ENCODE data around the gene PADI4.

Gene PADI4

DNA sequence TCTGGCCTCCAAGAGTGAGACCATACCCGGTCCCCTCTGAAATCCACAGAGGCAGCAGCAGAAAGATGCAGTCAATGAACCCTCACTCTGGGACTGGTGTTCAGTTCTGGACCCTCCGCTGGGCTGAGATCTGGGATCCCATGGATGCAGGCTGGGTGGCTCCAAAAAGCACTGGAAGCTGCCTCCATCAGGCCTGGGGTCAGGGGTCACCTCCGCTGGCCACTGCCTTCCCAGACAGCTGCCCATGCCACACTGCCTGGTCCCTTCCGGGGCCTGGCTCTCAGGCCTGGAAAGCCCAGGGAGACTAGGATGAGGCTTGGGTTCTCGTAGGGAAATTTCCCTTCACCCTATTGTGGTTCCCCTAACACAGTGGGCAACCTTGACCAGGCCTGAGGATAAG lies 21.4 kb upstream of the PADI4 start:
- no peak for DNase-seq (ENCODE audit: low spot score)

- DNase-seq (ENCODE audit: low spot score), result no peak
Measured at GRCh38 chr1:17287130-17287776, 20.7 kb upstream of the PADI4 start.

DNA sequence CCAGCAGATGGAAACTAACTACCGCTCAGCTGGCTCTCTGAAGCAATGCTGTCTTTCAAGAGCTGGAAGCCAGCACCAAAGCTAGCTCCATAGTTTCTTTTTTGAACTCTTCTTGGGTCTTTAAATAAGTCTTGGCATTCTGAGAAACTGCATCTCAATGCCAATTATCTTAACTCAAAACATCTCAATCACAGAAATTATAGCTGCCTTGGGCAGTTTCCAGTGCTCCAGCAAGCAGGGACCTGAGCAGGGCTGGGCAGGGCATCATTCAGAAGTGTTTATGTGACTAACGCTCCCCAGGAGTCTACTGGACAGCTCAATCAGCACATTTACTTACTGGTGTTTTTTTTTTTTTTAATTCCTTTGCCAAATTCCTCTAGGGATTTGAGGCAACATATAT lies 18.3 kb upstream of the PADI4 start:
- DNase-seq (ENCODE audit: low spot score), result no peak

- DNase-seq (ENCODE audit: low spot score), result no peak
Measured at GRCh38 chr1:17290553-17290952, 17.4 kb upstream of the PADI4 start.

- no peak for DNase-seq (ENCODE audit: low spot score)
Measured at GRCh38 chr1:17292299-17293160, 15.5 kb upstream of the PADI4 start.

- no peak for DNase-seq (ENCODE audit: low spot score)
Measured at GRCh38 chr1:17293681-17294425, 14.1 kb upstream of the PADI4 start.

GRCh38 chr1:17295292-17295691 lies 12.7 kb upstream of the PADI4 start:
- DNase-seq (ENCODE audit: low spot score), result no peak

- DNase-seq (ENCODE audit: low spot score), result no peak
Measured at GRCh38 chr1:17296086-17296485, 11.9 kb upstream of the PADI4 start.

DNA sequence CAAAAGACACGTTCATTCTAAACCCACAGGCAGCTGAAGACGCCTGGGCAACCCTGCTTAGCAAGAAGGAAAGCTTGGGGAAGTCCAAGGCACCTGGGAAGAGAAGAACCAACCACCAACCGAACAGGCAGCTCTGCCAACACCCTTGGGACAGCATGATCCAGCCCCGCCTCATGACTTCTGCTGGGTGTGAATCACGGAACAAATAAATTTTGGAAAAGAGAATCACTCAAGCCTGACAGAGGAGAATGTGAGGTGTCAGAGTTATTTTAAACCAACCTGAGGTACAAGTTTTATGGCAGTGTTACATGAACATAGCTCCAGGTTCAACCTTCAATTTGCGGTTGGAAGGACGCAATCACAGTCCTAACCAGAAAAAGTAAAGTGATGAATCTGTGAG lies 10.0 kb upstream of the PADI4 start:
- DNase-seq (ENCODE audit: low spot score), result no peak

DNA sequence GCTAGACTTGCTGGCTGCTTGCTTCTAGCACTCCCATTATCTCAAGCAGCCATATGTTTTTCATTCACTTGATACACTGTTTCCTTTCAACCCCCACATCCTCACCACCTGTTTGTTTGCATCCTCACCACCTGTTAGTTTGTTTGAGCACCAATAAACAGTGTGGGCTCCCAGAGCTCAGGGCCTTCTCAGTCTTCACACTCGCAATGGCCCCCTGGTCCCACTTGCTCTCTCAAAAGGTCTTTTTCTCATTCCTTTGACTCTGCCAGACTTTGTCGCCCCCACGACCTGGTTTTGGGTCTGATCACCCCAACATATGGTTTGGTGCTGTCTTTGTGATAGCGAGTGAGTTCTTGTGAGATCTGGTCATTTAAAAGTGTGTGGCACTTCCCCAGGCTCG lies 6.2 kb upstream of the PADI4 start:
- DNase-seq (ENCODE audit: low spot score), result no peak

GRCh38 chr1:17304151-17304825 lies 3.7 kb upstream of the PADI4 start:
- DNase-seq (ENCODE audit: low spot score), result no peak

- DNase-seq (ENCODE audit: low spot score), result no peak
Measured at GRCh38 chr1:17304826-17305175, 3.2 kb upstream of the PADI4 start.

GRCh38 chr1:17305576-17306095 lies 2.4 kb upstream of the PADI4 start:
- DNase-seq (ENCODE audit: low spot score), result no peak

GRCh38 chr1:17306407-17306806 lies 1.6 kb upstream of the PADI4 start:
- no peak for DNase-seq (ENCODE audit: low spot score)

DNA sequence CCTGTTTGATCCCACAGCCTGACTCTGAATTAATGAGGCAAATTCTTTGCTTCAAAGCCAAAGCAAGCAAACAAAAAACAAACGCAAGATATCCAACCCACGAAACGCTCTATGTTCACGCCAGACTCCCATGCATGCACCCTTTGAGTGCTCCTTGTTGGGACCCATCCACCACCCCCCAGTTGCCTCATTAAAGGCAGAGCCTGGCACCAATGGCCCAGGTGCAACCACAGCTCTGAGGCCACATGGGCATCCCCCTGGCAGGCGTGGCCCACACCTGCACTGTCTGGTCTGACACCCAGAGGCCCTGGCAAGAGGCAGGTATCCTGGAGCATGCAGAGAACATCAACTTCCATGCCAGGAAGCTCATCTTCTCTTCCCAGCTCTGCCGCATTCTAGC lies 1.1 kb upstream of the PADI4 start:
- DNase-seq (ENCODE audit: low spot score), result no peak

GRCh38 chr1:17307329-17307728 lies 668 bp upstream of the PADI4 start:
- DNase-seq (ENCODE audit: low spot score), result no peak

DNA sequence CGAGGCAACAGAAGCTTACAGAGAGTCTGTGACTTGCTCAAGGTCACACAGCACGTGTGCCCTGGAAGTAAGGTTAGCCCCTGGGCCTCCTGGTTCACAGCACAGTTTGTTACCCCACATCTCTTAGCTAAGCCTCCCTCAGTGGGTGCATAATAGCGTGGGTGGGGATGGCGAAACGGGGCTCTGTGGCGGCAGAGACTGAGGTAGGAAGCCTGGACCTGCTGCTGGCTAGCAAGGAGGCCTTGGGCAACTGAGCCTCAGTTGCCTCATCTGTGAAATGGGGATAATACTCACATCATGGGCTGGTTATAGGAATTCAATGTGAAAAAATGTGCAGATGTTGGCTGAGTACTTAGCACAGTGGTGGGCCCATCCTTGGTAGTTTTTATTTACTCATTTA lies 596 bp downstream of the PADI4 start:
- DNase-seq (ENCODE audit: low spot score), result no peak

GRCh38 chr1:17309426-17310067 lies 1.6 kb downstream of the PADI4 start:
- no peak for DNase-seq (ENCODE audit: low spot score)

GRCh38 chr1:17310068-17310640 lies 2.2 kb downstream of the PADI4 start:
- DNase-seq (ENCODE audit: low spot score), result no peak

GRCh38 chr1:17313530-17314309 lies 5.7 kb downstream of the PADI4 start:
- DNase-seq (ENCODE audit: low spot score), result no peak
